H9 (cell line): ENCODE measurements around the gene HAL. TPM values are rescaled to one million over a fixed set of nuclear protein-coding genes. Genes with fewer than 3 reads are reported as not detected.
"Not testable (repeated sequence)": the region's sequence is repeated elsewhere in the genome, so short reads cannot be mapped to it uniquely, and the experiment has no call there.

Experiments used
- DNase-seq: peaks from one replicate; pipeline ENCODE4 v3.0.0-alpha.2; 2017
- H2AFZ ChIP-seq: one replicate; pipeline ENCODE4 v1.6.1; 2013; ENCODE audit warnings: mild to moderate bottlenecking, low read length, control low read depth, moderate library complexity
- H2AK5ac ChIP-seq: 2 replicates; pipeline ENCODE4 v1.6.1; 2013; ENCODE audit warnings: low read length, control low read depth, mixed read lengths; ENCODE audit not compliant: insufficient read length
- H2BK120ac ChIP-seq: one replicate; pipeline ENCODE4 v1.6.1; 2013; ENCODE audit warnings: low read depth, mild to moderate bottlenecking, low read length, control low read depth, inconsistent platforms; ENCODE audit not compliant: poor library complexity, severe bottlenecking
- H2BK12ac ChIP-seq: 2 replicates; pipeline ENCODE4 v1.6.1; 2013; ENCODE audit warnings: low read length, control low read depth, mixed read lengths, low read depth; ENCODE audit not compliant: insufficient read length
- H2BK15ac ChIP-seq: 2 replicates; pipeline ENCODE4 v1.6.1; 2013; ENCODE audit warnings: low read depth, low read length, control low read depth
- H2BK20ac ChIP-seq: one replicate; pipeline ENCODE4 v1.6.1; 2013; ENCODE audit warnings: low read depth, mild to moderate bottlenecking, low read length, control low read depth, inconsistent platforms; ENCODE audit not compliant: poor library complexity, severe bottlenecking
- H2BK5ac ChIP-seq: 2 replicates; pipeline ENCODE4 v1.6.1; 2013; ENCODE audit warnings: low read length, control low read depth, mixed read lengths; ENCODE audit not compliant: insufficient read length
- H3K14ac ChIP-seq: 2 replicates; pipeline ENCODE4 v1.6.1; 2013; ENCODE audit warnings: low read length, control low read depth; ENCODE audit not compliant: insufficient read depth
- H3K18ac ChIP-seq: 2 replicates; pipeline ENCODE4 v1.6.1; 2013; ENCODE audit warnings: low read depth, mild to moderate bottlenecking, mixed read lengths, low read length, control low read depth; ENCODE audit not compliant: insufficient read length
- H3K23ac ChIP-seq: 2 replicates; pipeline ENCODE4 v1.6.1; 2013; ENCODE audit warnings: low read length, control low read depth, mixed read lengths, low read depth; ENCODE audit not compliant: insufficient read length
- H3K23me2 ChIP-seq: 2 replicates; pipeline ENCODE4 v1.6.1; 2013; ENCODE audit warnings: low read depth, mild to moderate bottlenecking, mixed read lengths, low read length, control low read depth; ENCODE audit not compliant: insufficient read length, poor library complexity, severe bottlenecking
- H3K27ac ChIP-seq: 2 replicates; pipeline ENCODE4 v1.5.1; 2013; ENCODE audit warnings: low read length, control low read depth, mixed read lengths, low read depth; ENCODE audit not compliant: insufficient read length
- H3K27me3 ChIP-seq: 2 replicates; pipeline ENCODE4 v1.6.1; 2013; ENCODE audit warnings: low read length, control low read depth, inconsistent platforms; ENCODE audit not compliant: insufficient read depth
- H3K4ac ChIP-seq: 2 replicates; pipeline ENCODE4 v1.6.1; 2013; ENCODE audit warnings: low read depth, mild to moderate bottlenecking, control low read depth, inconsistent platforms, low read length, moderate library complexity
- H3K4me1 ChIP-seq: 2 replicates; pipeline ENCODE4 v1.6.1; 2013; ENCODE audit warnings: low read length, control low read depth, inconsistent platforms; ENCODE audit not compliant: insufficient read depth
- H3K4me2 ChIP-seq: 2 replicates; pipeline ENCODE4 v1.6.1; 2013; ENCODE audit warnings: low read length, control low read depth, mixed read lengths; ENCODE audit not compliant: insufficient read length, insufficient read depth
- H3K56ac ChIP-seq: 2 replicates; pipeline ENCODE4 v1.6.1; 2013; ENCODE audit warnings: low read depth, mild to moderate bottlenecking, mixed read lengths, low read length, control low read depth; ENCODE audit not compliant: insufficient read length
- H3K79me1 ChIP-seq: 2 replicates; pipeline ENCODE4 v1.6.1; 2013; ENCODE audit warnings: low read depth, mild to moderate bottlenecking, moderate library complexity, low read length, control low read depth, inconsistent platforms; ENCODE audit not compliant: insufficient read depth, poor library complexity, severe bottlenecking
- H3K79me2 ChIP-seq: 2 replicates; pipeline ENCODE4 v1.6.1; 2013; ENCODE audit warnings: low read length, control low read depth, inconsistent platforms; ENCODE audit not compliant: insufficient read depth
- H3K9ac ChIP-seq: 2 replicates; pipeline ENCODE4 v1.6.1; 2013; ENCODE audit warnings: low read length, control low read depth, mixed read lengths; ENCODE audit not compliant: insufficient read length; ENCODE audit errors: extremely low read depth
- H3K9me3 ChIP-seq: one replicate; pipeline ENCODE4 v1.6.1; 2013; ENCODE audit warnings: low read depth, low read length, inconsistent platforms; ENCODE audit not compliant: control insufficient read depth
- H3T11ph ChIP-seq: one replicate; pipeline ENCODE4 v1.6.1; 2013; ENCODE audit warnings: mild to moderate bottlenecking, low read length, control low read depth, inconsistent platforms
- H4K20me1 ChIP-seq: one replicate; pipeline ENCODE4 v1.6.1; 2013; ENCODE audit not compliant: control insufficient read depth, insufficient read length, insufficient read depth
- H4K5ac ChIP-seq: 2 replicates; pipeline ENCODE4 v1.6.1; 2013; ENCODE audit warnings: low read depth, mild to moderate bottlenecking, mixed read lengths, low read length, control low read depth; ENCODE audit not compliant: insufficient read length
- H4K8ac ChIP-seq: replicated peaks from 2 replicates; pipeline ENCODE4 v1.6.1; 2013; ENCODE audit warnings: low read length, control low read depth, mixed read lengths, low read depth; ENCODE audit not compliant: insufficient read length
- H4K91ac ChIP-seq: 2 replicates; pipeline ENCODE4 v1.6.1; 2013; ENCODE audit warnings: low read depth, mild to moderate bottlenecking, moderate library complexity, mixed read lengths, low read length, control low read depth; ENCODE audit not compliant: insufficient read length
- H3K27ac Mint-ChIP-seq, 3 experiments: 2 replicates in 2 of 3; 3 replicates in 1 of 3; pipeline ENCODE4 v1.8.0; 2020 to 2021; ENCODE audit warnings: mixed read lengths in 3 of 3, mild to moderate bottlenecking in 1 of 3, moderate library complexity in 1 of 3
- H3K27me3 Mint-ChIP-seq: 2 replicates; pipeline ENCODE4 v1.8.0; 2021; ENCODE audit warnings: low read depth, mild to moderate bottlenecking, moderate library complexity, mixed read lengths
- H3K36me3 Mint-ChIP-seq, 3 experiments: 2 replicates in 2 of 3; 3 replicates in 1 of 3; pipeline ENCODE4 v1.8.0; 2020 to 2021; ENCODE audit warnings: low read depth in 3 of 3, mixed read lengths in 3 of 3; ENCODE audit not compliant: insufficient read depth in 1 of 3
- H3K4me1 Mint-ChIP-seq, 2 experiments: 2 replicates each; pipeline ENCODE4 v1.8.0; 2020; ENCODE audit warnings: mixed read lengths in 2 of 2
- H3K4me3 Mint-ChIP-seq, 2 experiments: 2 replicates in 1 of 2; 3 replicates in 1 of 2; pipeline ENCODE4 v1.8.0; 2020 to 2021; ENCODE audit warnings: mild to moderate bottlenecking in 2 of 2, mixed read lengths in 2 of 2, moderate library complexity in 1 of 2
- H3K9me3 Mint-ChIP-seq, 2 experiments: 2 replicates in 1 of 2; 3 replicates in 1 of 2; pipeline ENCODE4 v1.8.0; 2020; ENCODE audit warnings: mild to moderate bottlenecking in 2 of 2, mixed read lengths in 2 of 2, moderate library complexity in 1 of 2
- WGBS: extraction: QIAGEN DNeasy Blood & Tissue Kit; methylation state at CpG from one replicate; pipeline ENCODE4 v1.1.7; 2013; ENCODE audit warnings: missing lambda C conversion rate, low lambda C conversion rate, mixed read lengths; ENCODE audit not compliant: insufficient read length; ENCODE audit errors: extremely low coverage; 5-methylcytosine and 5-hydroxymethylcytosine counted together
- total RNA-seq: library from RNA; stranded (reverse); gene quantifications from 2 replicates; pipeline ENCODE4 v1.2.1, GENCODE V29; 2021
- TF ChIP-seq, protein P1 (sequence below): fragments of 200-600 bp; sonication (generic); conservative IDR thresholded peaks from 3 replicates; pipeline ENCODE4 v1.8.0; 2021; ENCODE audit warnings: antibody characterized with exemption, mild to moderate bottlenecking

HAL gene
- total RNA-seq, 1 experiment from 2014 or later: 0.35 TPM

DNA sequence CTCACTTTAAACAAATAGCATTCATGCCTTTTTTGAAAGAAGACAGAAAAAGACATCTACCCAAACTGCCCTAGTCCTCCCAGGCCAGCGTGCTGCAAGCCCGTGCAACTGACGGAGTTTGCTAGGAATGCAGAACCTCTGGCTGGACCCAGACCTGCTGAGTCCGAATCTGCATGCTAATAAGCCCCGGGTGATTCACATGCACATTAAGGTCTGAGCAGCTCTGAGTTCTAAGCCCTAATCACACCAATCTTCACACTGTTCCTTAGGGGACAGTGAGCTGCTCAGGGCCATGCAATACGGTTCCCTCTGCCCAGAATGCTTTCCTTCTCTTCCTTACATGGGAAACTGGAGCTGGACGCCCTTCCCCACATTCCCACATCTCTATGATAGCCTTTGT, 25.2 kb downstream of the HAL start:
- no peak overlapping the region for H2AFZ ChIP-seq

DNA sequence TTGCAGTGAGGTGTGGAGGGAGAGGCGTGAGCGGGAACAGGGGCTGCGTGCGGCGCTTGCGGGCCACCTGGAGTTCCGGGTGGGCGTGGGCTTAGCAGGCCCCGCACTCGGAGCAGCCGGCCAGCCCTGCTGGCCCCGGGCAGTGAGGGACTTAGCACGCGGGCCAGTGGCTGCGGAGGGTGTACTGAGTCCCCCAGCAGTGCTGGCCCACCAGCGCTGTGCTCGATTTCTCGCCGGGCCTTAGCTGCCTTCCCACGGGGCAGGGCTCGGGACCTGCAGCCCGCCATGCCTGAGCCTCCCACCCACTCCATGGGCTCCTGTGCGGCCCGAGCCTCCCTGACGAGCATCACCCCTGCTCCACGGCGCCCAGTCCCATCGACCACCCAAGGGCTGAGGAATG, 27.0 kb downstream of the HAL start:
- not testable (repeated sequence) for H2AFZ ChIP-seq, H4K91ac ChIP-seq, H3K79me1 ChIP-seq, H3K9me3 ChIP-seq, H3T11ph ChIP-seq, H2AK5ac ChIP-seq, H4K5ac ChIP-seq, H3K23me2 ChIP-seq, H2BK20ac ChIP-seq, H3K4me1 ChIP-seq, H2BK120ac ChIP-seq, H3K4me2 ChIP-seq, H3K23ac ChIP-seq, H3K27ac ChIP-seq, H3K27me3 Mint-ChIP-seq, H4K20me1 ChIP-seq, H3K79me2 ChIP-seq, H3K9me3 Mint-ChIP-seq, H2BK15ac ChIP-seq, H3K27ac Mint-ChIP-seq, H4K8ac ChIP-seq, H3K4ac ChIP-seq, H3K14ac ChIP-seq, H2BK12ac ChIP-seq, H2BK5ac ChIP-seq, H3K27me3 ChIP-seq, H3K56ac ChIP-seq, H3K18ac ChIP-seq, DNase-seq, H3K9ac ChIP-seq, H3K4me3 Mint-ChIP-seq
- Mint-ChIP-seq H3K36me3 (peaks cover 0 to 11% (median 6%) of the 10 kb centered on the region in 3 experiments; a peak in 5 of 7 replicates), H3K4me1 (peaks cover 18 to 27% of the 10 kb centered on the region in 2 experiments)
- WGBS: no CpG with 5 or more reads among the region's 28 CpGs

More for the DNA sequence above, 25.2 kb downstream of the HAL start:
- Histone ChIP-seq H4K5ac (no peak overlapping the region), H3K56ac (no peak overlapping the region), H3K23me2 (no peaks in the 10 kb centered on the region), H2AK5ac (no peak overlapping the region), H2BK12ac (no peak overlapping the region), H2BK15ac (no peak overlapping the region), H3K18ac (no peak overlapping the region), H2BK5ac (no peak overlapping the region), H2BK20ac (no peak overlapping the region), H3K4me2 (peak overlapping the region; percentile 0), H3K79me2 (no peaks in the 10 kb centered on the region), H3T11ph (no peak overlapping the region), H2BK120ac (no peak overlapping the region), H4K20me1 (no peaks in the 10 kb centered on the region), H3K23ac (no peak overlapping the region), H3K9ac (no peak overlapping the region), H4K91ac (no peak overlapping the region), H3K4me1 (no peaks in the 10 kb centered on the region; the same call in 1 of the 2 replicates), H3K9me3 (no peaks in the 10 kb centered on the region), H4K8ac (no peak overlapping the region), H3K14ac (no peak overlapping the region), H3K4ac (no peak overlapping the region), H3K27ac (no peak overlapping the region), H3K27me3 (no peaks in the 10 kb centered on the region), H3K79me1 (no peaks in the 10 kb centered on the region)
- Mint-ChIP-seq H3K4me1 (peaks cover 18 to 27% of the 10 kb centered on the region in 2 experiments), H3K9me3 (peaks cover 6 to 7% of the 10 kb centered on the region in 2 experiments; a peak in 4 of 5 replicates), H3K4me3 (peak overlapping the region in 1 of 2 experiments; percentile 10; a peak in 1 of 5 replicates), H3K27ac (peak overlapping the region in 2 of 3 experiments; percentile 62 to 80; a peak in 4 of 7 replicates), H3K27me3 (no peaks in the 10 kb centered on the region), H3K36me3 (peaks cover 0 to 11% (median 6%) of the 10 kb centered on the region in 3 experiments; a peak in 5 of 7 replicates)
- peak; percentile 89 for DNase-seq
- TF ChIP-seq, protein P1, sequence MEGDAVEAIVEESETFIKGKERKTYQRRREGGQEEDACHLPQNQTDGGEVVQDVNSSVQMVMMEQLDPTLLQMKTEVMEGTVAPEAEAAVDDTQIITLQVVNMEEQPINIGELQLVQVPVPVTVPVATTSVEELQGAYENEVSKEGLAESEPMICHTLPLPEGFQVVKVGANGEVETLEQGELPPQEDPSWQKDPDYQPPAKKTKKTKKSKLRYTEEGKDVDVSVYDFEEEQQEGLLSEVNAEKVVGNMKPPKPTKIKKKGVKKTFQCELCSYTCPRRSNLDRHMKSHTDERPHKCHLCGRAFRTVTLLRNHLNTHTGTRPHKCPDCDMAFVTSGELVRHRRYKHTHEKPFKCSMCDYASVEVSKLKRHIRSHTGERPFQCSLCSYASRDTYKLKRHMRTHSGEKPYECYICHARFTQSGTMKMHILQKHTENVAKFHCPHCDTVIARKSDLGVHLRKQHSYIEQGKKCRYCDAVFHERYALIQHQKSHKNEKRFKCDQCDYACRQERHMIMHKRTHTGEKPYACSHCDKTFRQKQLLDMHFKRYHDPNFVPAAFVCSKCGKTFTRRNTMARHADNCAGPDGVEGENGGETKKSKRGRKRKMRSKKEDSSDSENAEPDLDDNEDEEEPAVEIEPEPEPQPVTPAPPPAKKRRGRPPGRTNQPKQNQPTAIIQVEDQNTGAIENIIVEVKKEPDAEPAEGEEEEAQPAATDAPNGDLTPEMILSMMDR: no peak
- no CpG with 5 or more reads among the region's 7 CpGs for WGBS
